ENCODE measurements around the gene MARCHF5.
"Not testable (repeated sequence)": the region's sequence is repeated elsewhere in the genome, so short reads cannot be mapped to it uniquely, and the experiment has no call there.

MARCHF5 gene

DNA sequence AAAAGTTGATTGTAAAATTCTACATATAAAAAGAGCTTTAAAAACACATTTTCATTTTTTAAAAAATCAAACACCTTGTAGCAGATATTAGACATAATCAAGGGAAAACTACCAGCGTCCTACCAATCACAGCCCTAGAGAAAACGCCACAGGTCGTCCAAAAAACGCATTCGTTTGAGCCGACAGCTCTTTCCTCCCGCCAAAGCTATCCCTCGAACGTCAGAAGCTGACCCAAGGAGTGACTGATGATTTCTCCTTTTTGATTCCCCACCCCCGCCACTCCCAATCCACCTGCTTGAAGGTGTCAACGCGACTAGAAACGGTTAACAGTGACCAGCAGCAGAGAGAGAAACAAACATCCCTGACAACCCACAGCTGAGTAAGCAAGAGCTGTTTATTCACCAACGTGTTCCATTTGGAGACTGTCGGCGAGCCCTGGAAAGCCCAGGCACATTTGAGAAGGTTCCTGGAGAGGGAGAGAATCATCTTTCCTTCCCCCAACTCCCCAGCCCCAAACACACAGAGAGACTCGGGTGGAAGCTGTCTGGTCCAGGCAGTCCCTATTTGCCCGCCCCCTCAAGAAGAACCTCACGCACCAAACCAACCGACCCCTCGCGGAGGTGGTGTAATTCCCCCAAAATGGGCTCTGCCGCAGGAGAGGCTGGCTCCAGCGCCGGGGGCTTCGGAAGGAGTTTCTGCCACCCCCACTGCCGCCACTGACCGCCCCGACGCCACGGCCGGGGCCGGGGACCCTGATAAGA is 711 bp upstream of the MARCHF5 start:
- peak; percentile 52 for ATAC-seq
- Mint-ChIP-seq H3K36me3 (no peaks in the 10 kb centered on the region), H3K4me3 (peak overlapping the region; percentile 95), H3K27me3 (no peaks in the 10 kb centered on the region), H3K27ac (peak overlapping the region; percentile 85), H3K9me3 (no peaks in the 10 kb centered on the region), H3K4me1 (peaks cover 36% of the 10 kb centered on the region)

DNA sequence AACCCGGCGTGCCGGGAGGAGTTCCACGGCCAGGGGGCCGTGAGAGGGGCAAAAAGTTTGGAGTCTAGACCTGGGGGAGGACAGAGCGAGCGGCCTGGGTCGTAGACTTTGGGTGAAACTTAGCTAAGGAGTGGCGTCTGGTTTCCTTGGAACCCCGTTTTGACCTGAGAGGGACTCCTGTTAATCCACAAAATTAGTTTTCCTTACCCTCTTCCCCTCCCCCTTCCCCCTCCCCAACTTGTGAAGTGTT is 574 bp downstream of the MARCHF5 start:
- H3K36me3 Mint-ChIP-seq: no peaks in the 10 kb centered on the region
- ATAC-seq: no peak
- no peaks in the 10 kb centered on the region for H3K27me3 Mint-ChIP-seq
- H3K27ac Mint-ChIP-seq: peak overlapping the region; percentile 85
- peak overlapping the region; percentile 95 for H3K4me3 Mint-ChIP-seq
- peaks cover 37% of the 10 kb centered on the region for H3K4me1 Mint-ChIP-seq
- H3K9me3 Mint-ChIP-seq: no peaks in the 10 kb centered on the region

DNA sequence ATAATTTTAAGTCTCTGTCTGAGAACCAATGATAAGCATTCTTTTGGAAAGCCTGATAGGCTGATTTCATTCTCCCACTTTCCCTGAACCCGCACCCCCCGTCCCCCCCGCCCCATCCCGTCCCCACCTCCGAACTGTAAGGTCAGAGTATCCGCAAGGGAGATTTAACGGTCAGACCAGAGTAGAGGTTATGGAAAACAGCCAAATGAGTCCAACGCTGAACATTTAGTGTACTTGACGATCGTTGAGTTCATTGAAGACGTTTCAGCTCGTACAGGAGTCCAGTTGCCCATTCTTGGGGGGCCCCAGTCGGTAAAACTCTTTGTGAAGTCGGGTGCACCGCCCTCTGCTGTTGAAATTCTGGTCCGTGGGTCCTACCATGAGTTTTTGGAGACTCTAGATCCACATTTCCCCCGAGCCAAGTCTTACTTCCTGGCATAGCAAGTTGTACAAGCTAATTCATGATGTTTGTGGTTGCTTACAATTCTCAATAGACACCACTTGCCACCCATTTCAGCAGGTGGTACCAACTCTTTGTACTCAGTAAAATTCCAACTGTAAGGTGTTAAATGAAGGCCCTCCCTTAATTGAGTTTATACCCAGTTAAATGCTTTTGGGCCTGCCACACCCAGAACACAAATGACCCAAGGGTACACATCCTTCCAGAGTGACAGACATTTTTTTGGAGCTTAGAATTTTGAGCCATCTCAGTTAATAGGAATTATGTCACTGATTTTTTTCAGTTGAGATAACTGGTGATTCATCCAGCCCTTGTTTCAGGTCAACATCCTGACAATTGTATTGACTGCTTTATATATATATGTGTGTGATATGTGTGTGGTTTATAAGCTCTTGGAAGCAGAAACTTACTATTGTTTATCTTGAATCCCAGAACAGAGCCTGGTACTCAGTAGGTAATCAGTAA is 1.2 kb downstream of the MARCHF5 start:
- peak overlapping the region; percentile 95 for H3K4me3 Mint-ChIP-seq
- no peaks in the 10 kb centered on the region for H3K9me3 Mint-ChIP-seq
- H3K36me3 Mint-ChIP-seq: no peaks in the 10 kb centered on the region
- no peaks in the 10 kb centered on the region for H3K27me3 Mint-ChIP-seq
- peaks cover 40% of the 10 kb centered on the region for H3K4me1 Mint-ChIP-seq
- H3K27ac Mint-ChIP-seq: peak overlapping the region; percentile 85
- no peak for ATAC-seq

DNA sequence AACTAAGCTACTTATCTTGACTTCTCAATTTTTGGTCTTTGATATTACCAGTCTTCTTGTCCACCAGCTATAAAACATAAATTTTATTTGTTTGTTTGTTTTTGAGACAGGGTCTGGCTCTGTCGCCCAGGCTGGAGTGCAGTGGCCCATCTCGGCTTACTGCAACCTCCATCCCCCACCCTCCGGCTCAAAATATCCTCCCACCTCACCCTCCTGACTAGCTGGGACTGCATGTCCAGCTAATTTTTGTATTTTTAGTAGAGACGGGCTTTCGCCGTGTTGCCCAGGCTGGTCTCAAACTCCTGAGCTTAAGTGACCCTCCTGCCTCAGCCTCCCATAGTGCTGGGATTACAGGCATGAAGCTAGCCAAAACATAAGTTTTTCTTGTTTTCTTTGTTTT is 7.5 kb downstream of the MARCHF5 start:
- H3K9me3 Mint-ChIP-seq: no peaks in the 10 kb centered on the region
- H3K4me3 Mint-ChIP-seq: no peak overlapping the region
- no peaks in the 10 kb centered on the region for H3K27me3 Mint-ChIP-seq
- H3K4me1 Mint-ChIP-seq: peaks cover 53% of the 10 kb centered on the region
- H3K36me3 Mint-ChIP-seq: peaks cover 20% of the 10 kb centered on the region
- no peak for ATAC-seq
- H3K27ac Mint-ChIP-seq: no peak overlapping the region

DNA sequence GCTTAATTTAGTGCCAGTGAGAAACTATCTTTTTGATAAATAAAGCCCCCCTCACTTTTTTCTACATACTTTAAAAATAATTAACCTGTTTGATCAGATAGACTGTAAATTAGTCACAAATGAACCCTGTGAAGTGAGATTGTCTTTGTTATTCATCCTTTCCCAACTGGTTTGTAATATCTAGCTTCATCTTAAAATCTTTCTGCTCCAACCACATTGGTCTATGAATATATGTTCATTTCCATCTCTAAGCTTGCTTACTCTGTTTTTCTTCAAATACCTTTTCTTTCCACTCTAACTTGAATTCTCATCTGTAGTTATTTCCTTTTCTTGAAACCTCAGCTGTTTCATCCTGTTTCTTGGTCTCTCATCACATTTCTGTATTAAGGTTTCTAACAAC is 12.1 kb downstream of the MARCHF5 start:
- no peak overlapping the region for H3K27ac Mint-ChIP-seq
- ATAC-seq: no peak
- peaks cover 16% of the 10 kb centered on the region for H3K36me3 Mint-ChIP-seq
- H3K27me3 Mint-ChIP-seq: no peaks in the 10 kb centered on the region
- peaks cover 41% of the 10 kb centered on the region for H3K4me1 Mint-ChIP-seq
- H3K9me3 Mint-ChIP-seq: no peaks in the 10 kb centered on the region
- H3K4me3 Mint-ChIP-seq: no peak overlapping the region

DNA sequence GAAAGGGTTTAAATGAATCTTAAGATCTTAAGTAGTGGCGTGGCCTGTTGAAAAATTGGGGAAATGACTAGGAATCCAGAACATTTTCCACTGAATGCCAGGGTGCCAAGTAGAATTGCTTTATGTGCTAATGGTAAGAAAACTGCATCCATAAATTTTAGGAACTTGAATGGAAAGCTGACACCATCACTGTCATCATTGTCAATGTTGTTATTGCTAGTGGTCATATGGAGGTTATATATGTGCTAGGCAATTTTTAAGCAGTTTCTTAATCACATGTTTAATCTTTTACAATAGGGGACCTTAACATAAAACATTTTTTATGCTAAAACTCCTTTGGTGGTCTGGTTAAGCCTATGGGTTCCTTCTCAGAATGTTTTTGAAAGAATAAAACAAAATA is 13.1 kb downstream of the MARCHF5 start:
- peak overlapping the region; percentile 1 for H3K27ac Mint-ChIP-seq
- peaks cover 35% of the 10 kb centered on the region for H3K4me1 Mint-ChIP-seq
- no peaks in the 10 kb centered on the region for H3K27me3 Mint-ChIP-seq
- no peaks in the 10 kb centered on the region for H3K9me3 Mint-ChIP-seq
- no peak overlapping the region for H3K4me3 Mint-ChIP-seq
- no peak for ATAC-seq
- peaks cover 11% of the 10 kb centered on the region for H3K36me3 Mint-ChIP-seq

DNA sequence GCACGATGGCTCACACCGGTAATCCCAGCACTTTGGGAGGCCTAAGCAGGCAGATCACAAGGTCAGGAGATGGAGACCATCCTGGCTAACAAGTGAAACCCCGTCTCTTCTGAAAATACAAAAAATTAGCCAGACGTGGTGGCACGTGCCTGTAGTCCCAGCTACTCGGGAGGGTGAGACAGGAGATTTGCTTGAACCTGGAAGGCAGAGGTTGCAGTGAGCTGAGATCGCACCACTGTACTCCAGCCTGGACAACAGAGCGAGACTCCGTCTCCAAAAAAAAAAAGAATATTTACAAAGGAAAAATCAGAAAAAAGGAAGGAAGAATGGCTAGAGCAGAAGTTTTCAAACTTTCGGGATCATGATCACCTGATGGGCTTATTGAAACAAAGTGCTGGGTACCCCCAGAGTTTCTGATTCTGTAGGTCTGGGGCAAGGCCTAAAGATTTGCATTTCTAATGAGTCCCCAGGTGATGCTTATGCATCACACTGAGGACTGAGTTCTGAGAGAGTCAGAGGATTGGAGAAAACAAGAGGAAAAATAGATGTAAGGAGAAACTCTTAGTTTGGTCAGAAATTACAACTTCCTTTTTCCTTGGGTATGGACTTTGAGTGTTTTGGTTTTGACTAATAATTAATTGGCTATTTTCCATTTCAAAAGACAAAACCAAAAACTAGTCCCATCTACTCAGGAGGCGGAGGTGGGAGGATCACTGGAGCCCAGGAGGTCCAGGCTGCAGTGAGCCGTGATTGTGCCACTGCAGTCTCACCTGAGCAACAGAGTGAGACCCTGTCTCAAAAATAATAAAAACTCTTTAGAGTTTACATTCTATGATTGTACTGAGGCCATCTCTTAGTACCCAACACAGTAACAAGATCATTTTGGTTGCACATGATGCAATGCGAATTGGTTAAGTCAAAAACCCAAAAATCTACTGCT is 14.4 kb downstream of the MARCHF5 start:
- ATAC-seq: no peak
- Mint-ChIP-seq H3K4me1 (peaks cover 25% of the 10 kb centered on the region), H3K27ac (peak overlapping the region; percentile 37), H3K36me3 (peaks cover 2% of the 10 kb centered on the region), H3K9me3 (no peaks in the 10 kb centered on the region), H3K4me3 (no peak overlapping the region), H3K27me3 (no peaks in the 10 kb centered on the region)

DNA sequence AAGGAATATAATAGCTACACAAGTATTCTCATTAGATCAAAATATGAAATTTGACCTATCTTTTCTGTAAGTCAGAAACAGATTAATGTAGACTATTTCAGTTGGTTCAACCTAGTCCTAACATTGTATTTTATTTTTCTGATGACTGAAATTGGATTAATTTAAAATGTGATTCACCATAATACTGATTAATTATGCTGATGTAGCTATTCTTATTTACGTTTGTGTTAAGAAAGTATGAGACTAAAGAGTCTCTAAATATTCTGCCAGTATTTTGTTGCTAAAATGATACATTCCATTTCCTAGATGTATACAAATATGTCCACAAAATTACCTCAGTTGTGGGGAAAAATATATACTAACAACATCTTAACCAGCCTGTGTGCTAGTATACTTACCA is 18.3 kb downstream of the MARCHF5 start:
- Mint-ChIP-seq H3K27ac (no peak overlapping the region), H3K36me3 (peaks cover 38% of the 10 kb centered on the region), H3K9me3 (no peaks in the 10 kb centered on the region), H3K4me3 (no peak overlapping the region), H3K4me1 (peaks cover 8% of the 10 kb centered on the region), H3K27me3 (no peaks in the 10 kb centered on the region)
- no peak for ATAC-seq

DNA sequence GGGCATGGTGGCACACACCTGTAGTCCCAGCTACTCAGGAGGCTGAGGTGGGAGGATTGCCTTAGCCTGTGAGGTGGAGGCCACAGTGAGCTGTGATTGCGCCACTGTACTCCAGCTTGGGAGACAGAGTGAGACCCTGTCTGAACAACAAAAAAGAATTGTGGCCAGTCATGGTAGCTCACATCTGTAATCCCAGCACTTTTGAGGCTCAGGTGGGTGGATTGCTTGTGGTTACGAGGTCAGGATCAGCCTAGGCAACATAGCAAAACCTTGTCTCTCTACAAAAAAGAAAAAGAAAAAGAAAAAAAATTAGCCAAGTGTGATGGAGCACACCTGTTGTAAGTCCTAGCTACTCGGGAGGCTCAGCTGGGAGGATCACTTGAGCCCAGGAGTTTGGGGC is 22.8 kb downstream of the MARCHF5 start:
- Mint-ChIP-seq H3K4me3 (no peak overlapping the region), H3K36me3 (peaks cover 56% of the 10 kb centered on the region), H3K27ac (no peak overlapping the region), H3K9me3 (no peaks in the 10 kb centered on the region), H3K4me1 (no peaks in the 10 kb centered on the region), H3K27me3 (no peaks in the 10 kb centered on the region)
- no peak for ATAC-seq

DNA sequence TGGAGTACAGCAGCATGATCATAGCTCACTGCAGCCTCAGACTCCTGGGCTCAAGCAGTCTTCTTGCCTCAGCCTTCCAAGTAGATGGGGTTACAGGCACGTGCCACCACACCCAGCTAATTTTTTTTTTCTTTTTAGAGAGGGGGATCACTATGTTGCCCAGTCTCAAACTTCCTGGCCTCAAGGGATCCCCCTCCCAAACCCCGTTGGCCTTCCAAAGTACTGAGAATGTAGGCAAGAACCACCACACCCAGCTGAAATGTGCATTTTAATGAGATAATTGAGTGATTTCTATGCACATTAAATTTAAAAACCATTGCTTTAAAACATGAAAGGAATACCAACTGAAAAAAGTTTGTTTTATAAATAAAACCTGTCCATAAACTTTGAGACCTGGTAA is 25.6 kb downstream of the MARCHF5 start:
- Mint-ChIP-seq H3K27me3 (no peaks in the 10 kb centered on the region), H3K36me3 (peaks cover 52% of the 10 kb centered on the region), H3K9me3 (no peaks in the 10 kb centered on the region), H3K4me1 (no peaks in the 10 kb centered on the region), H3K4me3 (no peak overlapping the region), H3K27ac (no peak overlapping the region)
- ATAC-seq: no peak

DNA sequence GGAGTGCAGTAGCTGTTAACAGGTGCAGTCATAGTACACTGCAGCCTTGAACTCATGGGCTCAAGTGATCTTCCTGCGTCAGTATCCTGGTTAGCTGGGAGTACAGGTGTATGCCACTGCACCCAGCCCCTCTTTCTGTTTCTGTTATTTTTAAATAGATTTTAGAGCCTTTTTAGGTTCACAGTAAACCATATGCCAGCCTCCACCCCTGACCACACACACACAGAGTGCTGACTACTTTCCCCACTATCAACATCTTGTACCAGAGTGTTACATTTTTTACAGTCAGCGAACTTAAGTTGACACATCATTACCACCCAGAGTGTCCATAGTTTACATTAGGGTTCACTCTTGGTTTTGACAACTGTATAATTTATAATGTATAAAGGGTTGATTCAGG is 32.1 kb downstream of the MARCHF5 start:
- no peak for ATAC-seq

DNA sequence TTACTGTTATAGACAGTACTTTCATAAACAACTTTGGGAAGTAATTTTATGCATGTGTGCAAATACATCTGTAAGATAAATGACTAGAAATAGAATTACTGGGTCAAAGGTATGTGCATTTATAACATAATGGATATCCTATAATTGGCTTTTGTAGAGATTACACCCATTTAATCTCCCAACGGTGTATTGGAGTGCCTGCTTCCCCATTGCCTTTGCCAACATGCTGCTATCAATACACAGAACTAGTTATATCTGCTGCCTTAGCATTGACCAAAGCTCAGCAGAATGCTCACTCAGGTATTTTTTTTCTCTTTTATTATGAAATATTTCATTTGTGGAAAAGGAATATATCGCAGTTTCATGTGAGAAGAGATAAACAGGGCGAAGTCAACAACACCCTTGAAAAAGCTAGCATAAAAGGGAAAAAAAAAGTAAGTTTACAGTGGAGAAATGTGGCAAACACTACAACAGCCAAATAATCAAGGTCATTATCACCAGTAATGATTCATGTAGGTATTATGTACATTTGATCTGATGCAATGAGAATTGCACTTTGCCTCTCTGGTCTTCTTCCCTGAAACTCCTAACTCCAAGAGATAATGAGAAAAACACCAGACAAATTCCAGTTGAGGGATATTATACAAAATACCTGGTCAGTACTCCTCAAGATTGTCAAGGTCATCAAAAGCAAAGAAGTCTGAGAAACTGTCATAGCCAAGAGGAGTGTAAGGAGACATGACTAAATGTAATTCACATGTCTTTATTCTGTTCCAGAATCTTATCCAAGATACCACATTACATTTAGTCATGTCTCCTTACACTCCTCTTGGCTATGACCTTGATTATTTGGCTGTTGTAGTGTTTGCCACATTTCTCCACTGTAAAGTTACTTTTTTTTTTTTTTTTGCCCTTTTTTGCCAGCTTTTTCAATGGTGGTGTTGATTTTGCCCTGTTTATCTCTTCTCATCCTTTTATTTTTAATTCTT is 36.8 kb downstream of the MARCHF5 start:
- Mint-ChIP-seq H3K4me1 (peaks cover 25% of the 10 kb centered on the region), H3K9me3 (no peaks in the 10 kb centered on the region), H3K27me3 (no peaks in the 10 kb centered on the region), H3K27ac (no peak overlapping the region), H3K4me3 (no peak overlapping the region), H3K36me3 (peaks cover 28% of the 10 kb centered on the region)
- no peak for ATAC-seq

More for the DNA sequence above, 32.1 kb downstream of the MARCHF5 start:
- Mint-ChIP-seq H3K27ac (no peak overlapping the region), H3K4me3 (no peak overlapping the region), H3K9me3 (no peaks in the 10 kb centered on the region), H3K4me1 (peaks cover 12% of the 10 kb centered on the region), H3K36me3 (peaks cover 45% of the 10 kb centered on the region), H3K27me3 (no peaks in the 10 kb centered on the region)

DNA sequence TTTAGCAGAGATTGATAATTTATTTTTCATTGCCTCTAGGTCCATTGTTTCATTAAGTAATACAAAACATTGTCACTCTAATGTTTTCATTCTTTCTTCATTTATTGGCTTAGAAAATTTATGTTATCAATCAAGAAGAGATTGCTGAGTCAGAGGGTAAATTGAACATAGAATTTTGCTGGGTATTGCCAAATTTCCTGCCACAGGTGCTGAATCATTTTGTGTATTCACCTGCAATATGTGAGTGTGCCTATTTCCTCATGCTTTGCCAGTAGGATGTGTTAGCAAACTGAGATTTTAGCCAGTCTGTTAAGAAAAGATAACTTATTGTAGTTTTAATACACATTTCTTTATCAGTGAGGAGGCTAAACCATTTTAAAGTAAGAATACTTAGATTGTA is 38.0 kb downstream of the MARCHF5 start:
- Mint-ChIP-seq H3K9me3 (no peaks in the 10 kb centered on the region), H3K27ac (no peak overlapping the region), H3K36me3 (peaks cover 22% of the 10 kb centered on the region), H3K27me3 (no peaks in the 10 kb centered on the region), H3K4me1 (peaks cover 16% of the 10 kb centered on the region), H3K4me3 (no peak overlapping the region)
- ATAC-seq: no peak

DNA sequence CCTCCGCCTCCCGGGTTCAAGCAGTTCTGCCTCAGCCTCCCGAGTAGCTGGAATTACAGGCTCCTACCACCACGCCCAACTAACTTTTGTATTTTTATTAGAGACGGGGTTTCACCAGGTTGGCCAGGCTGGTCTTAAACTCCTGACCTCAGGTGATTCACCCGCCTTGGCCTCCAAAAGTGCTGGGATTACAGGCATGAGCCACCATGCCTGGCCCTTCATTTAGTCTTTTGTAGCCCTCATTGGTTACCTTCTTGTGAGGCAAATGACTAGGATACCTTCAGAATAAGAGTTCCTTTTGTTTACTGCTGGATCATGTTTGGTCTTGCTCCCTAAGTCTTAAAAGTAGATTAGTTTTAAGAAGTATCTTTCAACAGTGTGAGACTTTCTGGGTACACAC is 39.0 kb downstream of the MARCHF5 start:
- peaks cover 16% of the 10 kb centered on the region for H3K4me1 Mint-ChIP-seq
- H3K9me3 Mint-ChIP-seq, H3K27ac Mint-ChIP-seq, H3K4me3 Mint-ChIP-seq, ATAC-seq, H3K27me3 Mint-ChIP-seq: not testable (repeated sequence)
- H3K36me3 Mint-ChIP-seq: peaks cover 22% of the 10 kb centered on the region

Measured in stimulated activated memory B cell treated with anti-CD40 and anti-IgM and Interleukin-4, amounts not matched to agents 10 μg/mL and 1 μg/mL and 100 μg/mL, for 72 hours (primary cell).